AG09309 (cell line): Measurements from ENCODE around the gene PITPNM3.

ENCODE experiments used
- DNase-seq: peaks from one replicate; pipeline ENCODE4 v3.0.0-alpha.2; 2010; ENCODE audit warnings: low read depth
- H3K4me3 ChIP-seq: 2 replicates; pipeline ENCODE4 v1.5.1; 2011; ENCODE audit warnings: mild to moderate bottlenecking, low read depth, low read length, moderate library complexity; ENCODE audit not compliant: control insufficient read depth
- TF ChIP-seq, protein P1 (sequence below): IDR thresholded peaks from 2 replicates; pipeline ENCODE4 v1.5.1; 2011; ENCODE audit warnings: mild to moderate bottlenecking, low read depth, low read length, inconsistent platforms; ENCODE audit not compliant: insufficient read depth, control insufficient read depth; ENCODE audit errors: missing control alignments

PITPNM3 gene

DNA sequence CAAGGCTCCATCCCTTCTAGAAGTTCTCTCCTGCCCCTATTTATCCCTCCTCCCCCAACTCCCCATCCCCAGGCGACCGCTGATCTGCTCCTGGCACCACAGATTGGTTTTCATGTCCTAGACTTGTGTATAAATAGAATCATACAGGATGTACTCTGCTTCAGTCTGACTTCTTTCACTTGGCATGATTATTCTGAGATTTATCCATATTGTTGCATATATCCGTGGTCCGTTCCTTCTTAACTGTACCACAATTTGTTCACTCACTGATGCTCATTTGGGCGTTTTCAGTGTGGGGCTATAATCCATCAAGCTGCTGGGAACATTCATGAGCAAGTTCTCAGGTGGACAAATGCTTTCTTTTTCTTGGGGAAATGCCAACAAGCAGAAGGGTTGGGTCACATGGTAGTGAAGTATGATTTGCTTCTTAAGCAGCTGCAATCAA, 23.9 kb downstream of the PITPNM3 start:
- no peak for DNase-seq
- no peak overlapping the region for H3K4me3 ChIP-seq
- TF ChIP-seq, protein P1, sequence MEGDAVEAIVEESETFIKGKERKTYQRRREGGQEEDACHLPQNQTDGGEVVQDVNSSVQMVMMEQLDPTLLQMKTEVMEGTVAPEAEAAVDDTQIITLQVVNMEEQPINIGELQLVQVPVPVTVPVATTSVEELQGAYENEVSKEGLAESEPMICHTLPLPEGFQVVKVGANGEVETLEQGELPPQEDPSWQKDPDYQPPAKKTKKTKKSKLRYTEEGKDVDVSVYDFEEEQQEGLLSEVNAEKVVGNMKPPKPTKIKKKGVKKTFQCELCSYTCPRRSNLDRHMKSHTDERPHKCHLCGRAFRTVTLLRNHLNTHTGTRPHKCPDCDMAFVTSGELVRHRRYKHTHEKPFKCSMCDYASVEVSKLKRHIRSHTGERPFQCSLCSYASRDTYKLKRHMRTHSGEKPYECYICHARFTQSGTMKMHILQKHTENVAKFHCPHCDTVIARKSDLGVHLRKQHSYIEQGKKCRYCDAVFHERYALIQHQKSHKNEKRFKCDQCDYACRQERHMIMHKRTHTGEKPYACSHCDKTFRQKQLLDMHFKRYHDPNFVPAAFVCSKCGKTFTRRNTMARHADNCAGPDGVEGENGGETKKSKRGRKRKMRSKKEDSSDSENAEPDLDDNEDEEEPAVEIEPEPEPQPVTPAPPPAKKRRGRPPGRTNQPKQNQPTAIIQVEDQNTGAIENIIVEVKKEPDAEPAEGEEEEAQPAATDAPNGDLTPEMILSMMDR = no peak

DNA sequence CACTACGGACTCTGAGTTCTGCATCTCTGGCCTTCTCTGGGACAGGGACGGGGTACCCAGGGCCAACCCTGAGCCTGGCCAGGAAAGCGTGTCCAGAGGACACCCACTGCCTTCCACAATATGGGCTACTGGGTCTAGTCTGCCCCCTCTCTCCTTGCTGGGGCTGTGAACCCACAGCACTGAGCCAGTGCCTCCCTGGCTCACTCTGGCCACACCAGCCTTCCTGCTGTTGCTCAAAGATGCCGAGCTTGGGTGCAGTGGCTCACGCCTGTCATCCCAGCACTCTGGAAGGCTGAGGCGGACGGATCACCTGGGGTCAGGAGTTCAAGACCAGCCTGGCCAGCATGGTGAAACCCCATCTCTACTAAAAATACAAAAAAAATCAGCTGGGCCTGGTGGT, 24.8 kb downstream of the PITPNM3 start:
- DNase-seq = no peak
- TF ChIP-seq, protein P1 = no peak
- no peak overlapping the region for H3K4me3 ChIP-seq

DNA sequence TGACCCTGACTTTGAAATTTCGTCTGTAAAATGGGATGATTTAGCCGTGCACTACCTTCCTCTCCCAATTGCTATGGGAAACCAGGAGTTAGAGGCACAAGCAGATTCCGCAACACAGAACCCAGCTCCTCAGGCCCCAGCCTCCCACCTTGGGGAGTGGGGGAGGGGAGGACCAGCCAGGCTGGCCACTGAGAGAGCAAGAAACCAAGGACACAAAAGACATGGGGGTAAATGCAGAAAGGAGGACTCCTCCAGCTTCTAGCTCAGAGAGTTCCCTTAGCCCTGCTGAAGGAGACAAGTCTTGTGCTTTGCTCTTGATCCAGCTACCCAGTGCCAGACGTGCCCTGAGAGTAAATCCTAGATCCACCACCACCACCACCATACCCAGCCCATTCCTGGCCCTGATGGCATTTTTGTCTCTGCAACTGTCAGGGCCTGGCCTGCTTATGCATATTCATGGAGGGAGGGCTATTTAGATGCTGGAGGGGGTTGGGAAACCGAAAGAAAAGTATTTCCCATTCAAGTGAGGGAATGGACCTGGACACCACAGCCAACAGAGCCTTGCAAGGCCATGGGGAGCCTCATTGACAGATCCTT, 25.9 kb downstream of the PITPNM3 start:
- no peak overlapping the region for H3K4me3 ChIP-seq
- TF ChIP-seq, protein P1 = no peak
- DNase-seq = no peak

DNA sequence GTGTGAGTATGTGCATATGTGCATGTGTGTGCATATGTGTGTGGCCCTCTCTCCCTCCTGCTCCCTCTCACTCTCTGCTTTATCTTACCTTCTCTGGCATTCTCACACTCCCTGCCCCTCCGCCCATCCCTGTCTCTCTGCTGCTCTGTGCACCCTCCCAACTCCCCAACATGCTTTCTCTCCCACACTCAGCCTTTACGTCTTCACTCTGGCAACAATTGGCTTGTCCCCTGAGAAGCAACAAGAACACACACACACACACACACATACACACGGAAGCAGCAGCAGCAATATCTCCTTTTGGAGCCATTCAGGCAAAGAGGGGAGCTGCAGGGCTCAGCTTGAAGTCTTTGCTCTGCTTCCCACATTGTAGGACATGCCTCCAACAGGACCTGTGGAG, 27.8 kb downstream of the PITPNM3 start:
- H3K4me3 ChIP-seq = no peak overlapping the region
- DNase-seq = no peak
- TF ChIP-seq, protein P1 = no peak

DNA sequence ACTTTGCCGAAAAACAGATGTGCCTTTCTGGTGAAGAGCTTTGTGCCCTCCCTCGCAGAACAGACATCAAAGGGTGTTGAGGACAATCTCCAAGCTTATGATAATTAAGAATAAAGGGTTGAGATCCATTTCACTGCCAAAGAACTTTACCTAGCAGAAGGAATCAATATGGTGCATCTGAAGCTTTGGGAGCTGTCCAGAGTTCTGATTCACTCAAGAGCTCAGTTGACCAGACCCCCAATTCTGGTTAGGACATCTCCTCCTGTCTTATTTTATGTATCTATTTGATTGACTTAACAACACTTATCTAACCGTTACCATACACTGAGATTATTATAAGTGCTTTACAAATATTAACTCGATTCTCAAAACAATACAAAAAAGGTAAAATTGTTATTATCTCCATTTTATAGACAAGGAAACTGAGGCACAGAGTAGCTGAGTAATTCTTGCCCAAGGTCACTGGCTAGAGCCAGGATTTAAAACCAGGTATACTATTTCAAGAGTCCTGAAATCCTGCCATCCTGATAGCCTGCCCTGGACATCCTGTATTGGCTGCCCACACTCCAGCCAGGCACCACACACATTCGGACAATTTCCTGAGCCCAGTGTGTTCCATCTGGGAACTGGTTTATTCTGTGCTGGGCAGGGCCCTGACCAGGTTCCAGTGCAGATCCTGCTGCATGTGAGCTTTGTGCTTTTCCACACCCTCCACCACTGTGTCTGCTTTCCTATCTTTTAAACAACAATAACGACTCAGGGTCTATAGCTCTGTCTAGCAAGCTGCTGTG, 29.8 kb downstream of the PITPNM3 start:
- no peak overlapping the region for H3K4me3 ChIP-seq
- no peak for DNase-seq
- TF ChIP-seq, protein P1 = no peak

DNA sequence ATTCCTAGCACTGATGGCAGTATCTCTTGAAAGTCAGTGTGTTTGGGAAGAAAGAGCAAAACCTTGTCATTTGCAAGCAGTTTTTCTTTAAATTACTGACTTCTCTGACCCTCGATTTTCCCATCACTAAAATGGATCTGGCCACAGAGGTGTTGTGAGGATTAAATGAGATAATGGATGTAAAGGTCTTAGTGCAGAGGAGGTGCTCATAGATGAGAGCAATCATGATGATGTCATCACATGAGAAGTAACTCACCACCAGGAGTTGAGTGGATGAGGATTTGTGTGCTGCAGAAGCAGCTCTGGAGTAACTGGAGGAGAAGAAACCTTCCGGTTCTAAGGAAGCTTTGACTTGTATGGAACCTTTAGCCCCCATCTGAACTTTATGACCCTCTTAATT, 30.6 kb downstream of the PITPNM3 start:
- no peak for DNase-seq
- H3K4me3 ChIP-seq = no peak overlapping the region
- TF ChIP-seq, protein P1 = no peak

DNA sequence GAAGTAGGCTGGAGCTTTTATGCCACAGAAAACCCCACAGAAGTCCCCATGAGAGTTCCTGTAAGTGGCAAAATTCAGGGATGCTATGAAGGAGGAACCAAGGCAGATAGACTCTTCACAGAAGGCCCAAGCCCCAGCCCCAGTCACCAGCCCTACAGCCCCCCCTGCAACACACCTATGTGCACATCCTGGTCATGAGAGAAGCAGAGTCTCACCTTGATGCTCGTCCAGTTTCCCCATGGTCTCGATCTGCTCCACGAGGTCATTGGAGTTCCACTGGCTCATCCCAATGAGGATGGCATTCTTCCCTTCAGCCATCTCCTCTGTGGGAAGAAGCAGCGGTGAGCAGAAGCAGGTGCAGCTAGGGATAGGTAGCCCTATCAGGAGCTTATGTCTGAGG, 31.2 kb downstream of the PITPNM3 start:
- TF ChIP-seq, protein P1 = no peak
- no peak for DNase-seq
- H3K4me3 ChIP-seq = no peak overlapping the region
